Stimulated activated CD8-positive, alpha-beta memory T cell treated with anti-CD3 and anti-CD28 coated beads, Interleukin-7, amount 100 ng/mL, for 4 hours (primary cell): ENCODE results near the gene CDH1.
"Not testable (repeated sequence)": the region's sequence is repeated elsewhere in the genome, so short reads cannot be mapped to it uniquely, and the experiment has no call there.

Experiments used
- DNase-seq, 2 donors: peaks; one replicate each; pipeline ENCODE4 v3.0.0-alpha.2; 2020; ENCODE audit warnings: low read depth in 2 of 2

Gene CDH1

DNA sequence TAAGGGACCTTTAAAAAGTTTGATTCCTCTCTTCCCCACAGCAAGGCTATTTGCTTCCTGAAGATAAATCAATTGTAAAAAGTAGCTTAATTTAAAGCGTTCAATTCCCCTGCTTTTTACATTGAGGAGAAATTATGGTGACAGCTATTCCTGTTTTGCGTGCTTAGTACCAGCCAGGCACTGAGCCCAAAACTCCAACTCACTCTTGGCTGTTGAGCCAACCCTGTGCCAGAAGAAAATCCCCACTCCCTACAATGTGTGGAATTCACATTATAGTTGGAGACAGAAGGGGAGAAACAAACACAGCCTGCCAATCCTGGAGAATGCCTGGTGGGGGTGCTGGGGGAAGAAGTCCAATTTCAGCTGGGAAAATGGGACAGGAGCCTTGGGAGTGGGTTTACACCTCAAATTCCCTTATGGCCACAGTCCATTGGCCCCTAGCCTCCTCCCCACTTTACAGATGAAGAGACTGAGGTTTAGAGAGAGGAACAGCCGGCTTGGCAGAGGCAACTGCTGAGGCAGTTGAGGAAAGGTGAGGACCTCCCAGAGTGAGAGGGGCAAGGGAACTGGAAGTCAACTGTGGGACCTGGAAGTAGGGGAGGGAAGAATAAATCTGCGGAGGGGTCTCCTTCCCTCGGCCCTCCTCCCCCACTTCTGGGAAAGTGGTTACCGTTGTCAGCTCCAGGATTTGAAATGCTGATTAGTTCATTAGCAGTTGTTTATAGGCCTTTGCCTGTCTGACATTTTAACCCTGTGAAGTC is 26.1 kb downstream of the CDH1 start:
- no peak for DNase-seq

DNA sequence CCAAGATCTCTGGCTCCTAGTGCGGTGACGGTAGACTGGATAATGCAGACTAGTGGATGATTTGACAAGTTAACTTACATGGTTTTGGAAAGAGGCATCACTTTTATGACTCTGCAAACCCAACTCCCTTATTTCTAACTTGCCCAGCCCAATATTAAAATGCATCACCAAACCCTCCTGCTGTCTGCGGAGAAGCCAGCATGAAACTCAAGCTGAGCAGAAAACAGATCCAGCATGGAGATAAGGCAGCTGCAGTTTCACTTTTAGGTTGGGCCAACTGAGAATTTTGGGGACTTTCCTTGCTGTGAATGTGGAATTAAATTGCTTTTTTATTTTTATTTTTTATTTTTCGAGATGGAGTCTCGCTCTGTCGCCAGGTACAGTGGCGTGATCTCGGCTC is 27.8 kb downstream of the CDH1 start:
- DNase-seq: no peak

DNA sequence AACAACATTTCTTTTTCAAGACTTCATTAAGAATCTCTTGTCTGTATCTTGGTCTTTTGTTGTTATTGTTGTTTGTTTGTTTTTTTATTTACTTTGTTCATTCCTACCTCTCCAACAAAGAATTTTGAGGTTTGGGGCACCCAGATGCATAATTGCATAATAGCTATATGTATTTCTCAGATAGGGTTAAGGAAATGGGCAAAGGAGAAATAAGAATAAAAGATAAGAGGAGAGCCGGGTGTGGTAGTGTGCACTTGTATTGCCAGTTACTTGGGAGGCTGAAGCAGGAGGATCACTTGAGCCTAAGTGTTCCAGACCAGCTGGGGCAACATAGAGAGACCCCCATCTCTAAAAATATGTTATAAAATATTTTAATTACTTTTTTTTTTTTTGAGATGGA is 30.5 kb downstream of the CDH1 start:
- no peak for DNase-seq

DNA sequence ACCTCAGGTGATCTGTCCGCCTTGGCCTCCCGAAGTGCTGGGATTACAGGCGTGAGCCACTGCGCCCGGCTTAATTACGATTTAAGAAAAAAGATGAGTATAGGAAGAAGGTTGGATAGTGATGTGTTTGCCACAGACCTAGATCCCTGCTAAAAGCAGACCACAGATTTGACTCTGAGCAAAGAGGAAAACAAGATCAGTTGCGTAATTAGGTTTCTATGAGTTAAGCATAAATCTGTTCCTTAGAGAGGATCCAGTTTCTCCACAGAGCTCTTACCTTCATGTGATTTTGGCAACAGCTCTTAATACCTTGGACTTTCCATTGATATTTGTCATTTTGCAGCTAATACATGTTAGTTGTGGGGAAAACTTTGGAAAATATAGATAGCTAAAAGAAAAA is 31.1 kb downstream of the CDH1 start:
- no peak for DNase-seq

DNA sequence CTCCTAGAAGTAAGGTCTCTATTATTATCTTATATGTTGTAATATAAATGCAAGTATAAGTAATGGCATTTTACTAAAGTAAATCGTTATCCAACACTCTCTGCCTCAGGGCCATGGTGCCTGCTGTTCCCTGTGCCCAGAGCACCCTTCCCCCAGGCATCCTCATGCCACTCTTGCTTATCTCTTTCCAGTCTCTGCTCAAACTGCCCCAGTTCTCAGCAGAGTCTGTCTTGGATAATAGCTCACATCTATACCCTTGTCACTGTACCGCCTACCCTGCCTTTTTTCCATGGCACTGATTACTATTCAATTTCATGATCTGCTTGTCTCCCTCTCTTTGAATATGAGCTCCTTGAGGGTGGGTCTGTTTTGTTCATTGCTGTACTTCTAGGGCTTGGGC is 31.7 kb downstream of the CDH1 start:
- DNase-seq: no peak

DNA sequence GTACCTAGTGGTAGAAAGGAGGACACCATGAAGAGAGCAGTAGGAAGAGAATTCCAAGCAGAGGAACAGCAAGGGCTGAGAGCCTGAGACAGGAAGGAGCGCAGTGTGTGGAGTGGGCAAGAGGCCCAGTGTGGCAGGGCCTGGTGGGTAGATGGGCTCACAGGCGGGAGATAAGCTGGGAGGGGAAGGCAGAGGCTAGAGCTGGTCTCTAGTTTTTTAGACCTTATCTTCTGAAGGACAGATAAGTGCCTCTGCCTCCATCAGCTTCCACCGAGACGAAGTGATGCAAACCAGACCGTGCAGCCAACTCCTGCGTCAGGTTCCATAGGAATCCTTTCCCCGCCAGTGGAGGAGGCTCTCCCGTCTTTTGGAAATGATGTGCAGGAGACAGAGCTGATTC is 33.6 kb downstream of the CDH1 start:
- no peak for DNase-seq

DNA sequence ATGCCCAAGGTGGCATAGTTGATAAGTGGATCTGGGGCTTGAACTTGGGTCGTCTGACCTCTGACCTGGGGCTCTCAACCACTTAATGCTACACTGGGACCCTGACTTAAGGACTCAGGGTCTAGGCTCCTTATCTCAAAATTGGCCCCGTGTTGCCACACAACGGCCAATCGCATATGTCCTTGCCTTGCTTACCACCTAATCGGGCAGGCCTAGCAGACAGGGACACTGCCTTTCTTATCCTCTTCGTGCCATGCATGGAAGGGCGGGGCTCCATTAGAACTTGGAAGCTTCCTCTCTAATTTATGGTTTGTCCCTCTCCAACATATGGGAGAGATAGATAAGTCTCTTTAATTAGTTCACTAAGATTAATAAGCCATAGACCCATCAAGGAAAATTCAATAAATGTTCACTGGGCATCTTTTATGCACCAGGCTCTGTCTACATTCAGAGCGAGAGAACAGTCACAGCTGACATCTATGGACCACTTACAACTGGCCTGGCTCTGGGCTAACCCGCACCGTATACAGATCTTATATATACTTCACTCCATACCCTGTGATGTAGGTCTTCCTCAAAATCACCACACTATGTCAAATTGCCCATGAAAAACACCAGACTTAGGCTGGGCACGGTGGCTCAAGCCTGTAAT is 35.1 kb downstream of the CDH1 start:
- no peak for DNase-seq

DNA sequence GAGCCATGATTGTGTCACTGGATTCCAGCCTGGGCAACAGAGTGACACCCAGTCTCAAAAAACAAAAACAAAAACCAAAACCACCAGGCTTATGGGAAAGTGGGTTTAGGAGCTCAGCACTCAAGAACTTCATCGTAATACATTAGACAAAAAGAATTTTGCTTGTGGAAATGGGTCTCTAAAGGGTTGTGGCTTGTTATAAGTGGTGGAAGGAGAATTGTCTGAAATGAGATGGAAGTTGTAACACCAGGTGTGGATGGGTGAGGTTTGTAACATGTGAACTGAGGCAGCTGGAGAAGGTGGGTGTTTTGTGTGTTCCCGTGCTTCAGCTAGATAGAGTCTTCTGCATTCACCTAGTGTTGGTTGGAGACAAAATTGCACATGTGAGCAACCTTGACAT is 35.8 kb downstream of the CDH1 start:
- DNase-seq: no peak

DNA sequence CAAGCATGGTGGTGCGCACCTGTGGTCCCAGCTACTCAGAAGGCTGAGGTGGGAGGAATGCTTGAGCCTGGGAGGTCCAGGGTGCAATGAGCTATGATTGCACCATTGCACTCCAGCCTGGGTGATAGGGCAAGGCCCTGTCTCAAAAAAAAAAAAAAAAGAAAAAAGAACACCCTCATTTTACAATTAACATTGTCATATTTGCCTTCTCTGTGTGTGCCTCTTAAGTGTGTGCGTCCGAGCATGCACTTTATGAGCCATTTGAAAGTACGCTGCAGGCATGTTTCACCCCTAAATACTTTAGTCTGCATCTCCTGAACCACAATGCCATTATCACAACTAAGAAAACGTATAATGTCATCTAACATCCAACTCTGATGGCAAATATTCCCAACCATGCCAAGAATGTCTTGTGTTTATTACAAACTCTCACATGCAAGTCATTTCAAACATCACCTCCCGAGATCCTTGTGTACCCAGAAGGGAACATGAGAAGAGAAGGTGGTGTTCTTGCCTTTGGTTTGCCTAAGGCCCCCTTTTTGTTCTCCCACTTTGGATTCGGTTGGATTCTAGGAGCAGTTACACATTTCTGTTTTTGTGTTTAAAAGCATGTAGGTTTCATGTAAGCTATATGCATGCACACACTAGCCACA is 38.0 kb downstream of the CDH1 start:
- no peak for DNase-seq

DNA sequence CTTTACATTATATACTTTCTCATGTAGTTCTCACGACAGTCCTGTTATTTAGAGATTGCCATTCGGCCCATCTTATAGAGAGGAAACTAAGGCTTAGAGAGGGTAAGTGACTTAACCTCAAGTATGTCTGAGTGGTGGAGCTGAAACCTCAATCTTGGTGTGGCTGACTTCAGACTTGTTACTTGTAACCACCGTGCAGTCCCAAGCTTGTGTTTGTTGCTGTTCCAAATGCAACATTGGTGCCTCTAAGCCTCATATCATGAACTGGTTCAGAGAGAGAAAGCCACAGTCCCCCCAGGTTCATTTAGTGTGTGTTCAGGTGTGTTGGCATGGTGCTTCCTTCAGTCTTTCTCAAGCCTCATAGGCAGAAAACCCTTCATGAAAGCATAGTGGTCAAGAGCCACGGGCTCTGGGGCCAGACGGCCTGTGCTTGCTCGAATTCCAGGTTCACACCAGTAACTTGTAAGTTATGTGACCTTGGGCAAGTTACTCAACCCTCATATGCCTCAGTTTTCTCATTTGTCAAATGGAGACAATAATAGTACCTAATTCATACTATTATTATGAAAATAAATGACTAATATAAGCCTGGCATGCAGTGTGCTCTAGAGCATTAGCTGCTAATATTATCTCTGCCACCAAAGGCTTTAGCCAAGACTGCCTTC is 39.9 kb downstream of the CDH1 start:
- no peak for DNase-seq

DNA sequence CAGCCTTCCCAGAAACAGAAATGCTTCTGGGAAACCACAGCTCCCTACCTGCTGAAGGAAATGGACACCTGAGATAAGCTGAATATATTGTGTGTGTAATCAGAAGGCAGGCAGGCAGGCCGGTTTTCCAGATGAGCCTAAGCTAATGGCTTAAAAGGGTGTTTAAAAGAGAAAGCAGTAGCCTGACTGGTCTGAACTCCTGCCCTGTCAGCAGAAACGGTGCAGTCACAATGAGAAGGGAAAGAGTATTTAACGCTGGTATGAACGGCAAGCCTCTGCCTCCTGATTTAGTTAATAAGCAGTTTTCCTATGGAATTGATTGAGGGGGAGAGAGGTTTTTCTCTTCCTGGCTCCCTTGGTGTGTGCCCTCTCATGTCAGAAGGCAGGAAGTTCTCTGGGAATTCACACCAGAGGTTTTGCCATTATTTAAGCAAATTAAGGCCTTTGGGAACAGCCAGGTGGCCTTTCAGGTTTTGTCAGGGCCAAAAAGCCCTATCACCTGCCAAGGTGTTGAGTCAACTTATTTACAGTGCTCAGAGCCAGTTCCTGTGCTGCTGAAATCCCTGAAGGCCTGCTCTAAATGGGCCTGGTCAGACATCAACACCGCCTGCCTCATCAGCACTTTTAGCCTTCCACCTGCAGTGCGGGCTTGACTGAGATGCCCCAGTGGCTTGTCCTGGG is 41.6 kb downstream of the CDH1 start:
- DNase-seq: no peak

DNA sequence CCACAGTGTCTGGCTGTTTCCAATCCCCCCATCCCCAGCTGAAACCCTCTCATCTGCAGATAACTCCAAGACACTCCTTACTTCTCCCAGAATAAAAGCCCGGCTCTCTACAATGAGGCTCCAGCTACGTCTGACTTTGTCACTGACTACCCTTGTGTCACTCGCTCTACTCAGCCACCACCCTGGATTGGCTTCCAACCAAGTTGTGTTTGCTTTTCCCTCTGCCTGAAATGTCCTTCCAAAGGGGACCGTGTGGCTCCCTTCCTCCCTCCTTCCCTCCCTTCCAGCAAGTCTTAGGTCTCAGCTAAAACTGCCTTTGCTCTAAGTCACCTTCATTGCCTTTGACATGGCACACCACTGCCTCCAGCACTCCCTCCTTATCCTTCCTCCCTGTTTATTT is 42.8 kb downstream of the CDH1 start:
- DNase-seq: no peak

DNA sequence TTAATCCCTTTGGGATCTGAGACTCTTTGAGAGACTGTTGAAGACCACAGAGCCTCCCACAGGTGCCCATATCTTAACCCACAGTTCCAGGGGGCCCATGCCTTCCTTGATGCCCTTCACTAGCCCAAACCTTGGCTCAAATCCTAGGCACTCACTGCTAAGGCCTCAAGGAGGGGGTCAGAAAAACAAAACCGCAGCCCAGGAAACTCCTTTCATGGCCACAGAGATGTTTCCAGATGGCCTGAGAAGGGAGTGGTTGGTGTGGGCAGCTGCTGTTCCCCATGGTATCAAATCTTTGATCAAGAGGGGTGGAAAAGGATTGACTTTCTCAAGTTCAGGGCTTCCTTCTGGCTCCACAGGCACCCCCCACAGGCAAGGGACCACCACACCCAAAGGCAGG is 44.7 kb downstream of the CDH1 start:
- no peak for DNase-seq

DNA sequence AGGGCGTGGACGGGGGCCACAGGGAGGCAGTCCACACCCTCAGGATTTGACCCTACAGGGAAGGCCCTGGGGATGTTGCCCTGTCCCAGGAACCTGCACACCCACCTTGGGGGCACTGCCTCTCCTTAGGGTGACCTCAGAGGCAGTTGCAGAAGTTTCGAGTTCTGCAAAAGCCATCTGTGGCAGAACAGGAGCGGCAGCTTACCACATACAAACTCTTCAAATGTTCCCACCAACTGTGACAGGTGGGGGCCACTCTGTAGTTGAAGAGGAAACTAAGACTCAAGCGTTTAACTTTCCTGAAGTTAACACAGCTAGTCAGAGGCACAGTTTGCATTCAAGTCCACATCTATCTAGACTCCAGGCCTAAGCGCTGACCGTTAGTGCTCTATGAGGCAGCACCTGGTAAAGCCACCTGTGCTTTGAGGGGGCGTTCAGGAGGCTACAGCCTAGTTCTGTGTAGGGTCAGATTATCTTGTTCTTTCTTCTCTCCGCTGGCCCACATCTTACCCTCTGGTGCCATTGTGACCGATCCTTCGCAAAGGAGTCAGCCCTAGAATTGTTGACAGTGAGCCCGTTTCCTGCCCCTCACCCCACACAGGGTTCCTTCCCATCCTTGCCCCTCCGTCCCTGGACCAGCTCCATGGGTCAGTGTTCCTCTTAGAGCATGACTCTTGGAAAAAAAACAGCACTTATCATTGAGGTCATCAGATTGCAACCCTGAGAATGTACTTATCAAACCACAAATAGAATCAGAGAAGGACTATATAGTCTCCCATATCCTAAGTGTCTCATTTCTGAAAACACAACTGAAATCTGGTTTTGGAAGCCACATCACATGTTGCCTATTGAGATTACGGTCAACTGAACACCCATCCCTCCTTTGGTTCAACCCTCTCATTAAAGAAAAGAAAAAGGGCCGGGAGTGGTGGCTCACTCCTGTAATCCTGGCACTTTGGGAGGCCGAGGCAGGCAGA is 45.4 kb downstream of the CDH1 start:
- DNase-seq: no peak

DNA sequence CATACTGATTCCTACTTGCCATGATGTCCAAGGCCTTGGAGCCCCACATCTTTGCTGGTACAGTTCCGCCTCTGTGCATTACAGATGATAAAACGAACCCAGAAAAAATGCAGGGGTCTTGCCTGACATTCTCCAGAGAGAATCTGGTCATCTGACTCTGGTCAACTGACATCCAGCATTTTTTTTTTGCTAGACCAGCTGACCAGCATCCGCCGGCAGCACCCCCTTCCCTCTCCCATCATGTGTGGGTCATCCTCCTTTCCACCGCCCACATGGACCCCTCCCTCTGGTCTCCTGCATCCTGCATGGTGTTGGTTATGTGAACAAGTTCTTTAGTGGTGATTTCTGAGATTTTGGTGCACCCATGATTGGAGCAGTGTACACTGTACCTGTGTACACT is 47.1 kb downstream of the CDH1 start:
- DNase-seq: no peak

DNA sequence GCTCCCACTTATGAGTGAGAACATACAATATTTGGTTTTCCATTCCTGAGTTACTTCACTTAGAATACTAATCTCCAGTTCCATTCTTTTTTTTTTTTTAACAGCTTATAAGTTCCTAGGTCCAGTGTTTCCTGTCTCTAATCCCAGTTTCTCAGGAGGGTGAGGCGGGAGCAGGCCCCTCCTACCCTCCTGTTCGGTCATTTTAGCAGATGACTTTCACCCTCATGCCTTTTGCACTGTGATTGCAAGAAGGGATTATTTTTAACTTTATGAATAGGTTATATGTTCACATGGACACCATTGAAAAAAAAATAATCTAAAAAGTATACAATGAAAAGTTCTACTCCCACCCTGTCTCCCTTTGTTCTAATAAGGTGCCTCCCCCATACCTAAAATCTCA is 47.6 kb downstream of the CDH1 start:
- DNase-seq: no peak

DNA sequence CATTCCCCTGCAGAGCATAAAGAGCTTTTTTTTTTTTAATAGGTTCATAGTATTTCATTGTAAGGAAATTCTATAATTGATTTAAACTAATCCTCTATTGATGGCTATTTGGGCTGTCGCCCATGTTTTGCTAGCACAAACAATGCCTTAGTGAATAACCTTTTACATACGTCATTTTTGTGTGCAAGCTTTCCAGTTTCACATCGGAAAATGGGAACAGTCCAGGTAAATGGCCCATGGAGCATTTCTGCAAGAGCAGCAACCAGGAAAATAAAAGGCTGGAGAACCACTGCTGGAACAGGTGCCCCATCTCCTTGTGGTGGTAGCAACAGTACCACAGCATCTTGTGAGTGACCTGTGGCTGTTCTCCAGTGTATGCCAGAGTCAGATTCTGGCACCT is 48.6 kb downstream of the CDH1 start:
- DNase-seq: no peak

DNA sequence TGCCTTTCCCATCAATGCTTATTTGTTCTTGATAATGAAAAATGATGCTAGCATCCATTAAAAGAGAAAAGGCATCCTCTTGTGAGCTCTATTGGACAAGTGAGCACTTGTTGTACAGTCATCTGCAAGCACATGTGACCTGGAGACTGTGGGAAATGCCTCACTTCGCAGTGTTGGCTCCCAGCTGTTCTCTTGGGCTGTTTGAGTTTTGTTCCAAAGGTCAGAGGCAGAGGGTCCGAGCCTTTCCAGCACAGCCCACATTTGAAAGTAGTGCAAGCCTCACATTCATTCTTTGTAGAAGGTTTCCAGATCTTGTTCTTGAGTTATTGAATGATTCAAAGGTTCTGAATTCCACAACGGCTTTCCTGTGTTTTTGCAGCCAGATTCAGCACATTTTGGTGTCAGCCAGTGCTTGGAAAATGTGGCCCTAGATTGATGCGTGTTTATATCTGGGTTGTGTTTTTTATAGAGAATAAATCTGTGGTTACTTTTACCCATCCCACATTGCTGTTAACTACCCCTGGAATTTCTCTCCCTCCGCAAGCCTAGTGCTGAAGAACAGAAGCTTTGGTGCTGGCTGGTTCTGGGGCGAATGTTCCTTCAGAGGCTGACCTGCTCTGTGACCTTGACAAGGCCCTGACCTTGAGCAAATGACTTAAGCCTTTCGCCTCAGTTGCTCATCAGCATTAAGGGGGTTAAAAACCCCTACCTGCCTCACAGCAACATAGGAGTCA is 49.8 kb downstream of the CDH1 start:
- no peak for DNase-seq

DNA sequence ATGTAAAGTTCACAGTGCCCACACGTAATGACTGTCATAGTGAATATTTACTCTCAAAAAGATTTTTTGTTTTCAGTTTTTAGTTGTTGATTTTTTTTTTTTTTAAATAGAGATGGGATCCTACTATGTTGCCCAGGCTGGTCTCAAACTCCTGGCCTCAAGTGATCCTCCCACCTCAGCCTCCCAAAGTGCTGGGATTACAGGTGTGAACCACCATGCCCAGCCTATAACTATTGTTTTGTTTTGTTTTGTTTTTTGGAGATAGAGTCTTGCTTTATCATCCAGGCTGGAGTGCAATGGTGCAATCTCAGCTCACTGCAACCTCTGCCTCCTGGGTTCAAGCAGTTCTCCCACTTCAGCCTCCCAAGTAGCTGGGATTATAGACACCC is 50.3 kb downstream of the CDH1 start:
- DNase-seq: not testable (repeated sequence)

DNA sequence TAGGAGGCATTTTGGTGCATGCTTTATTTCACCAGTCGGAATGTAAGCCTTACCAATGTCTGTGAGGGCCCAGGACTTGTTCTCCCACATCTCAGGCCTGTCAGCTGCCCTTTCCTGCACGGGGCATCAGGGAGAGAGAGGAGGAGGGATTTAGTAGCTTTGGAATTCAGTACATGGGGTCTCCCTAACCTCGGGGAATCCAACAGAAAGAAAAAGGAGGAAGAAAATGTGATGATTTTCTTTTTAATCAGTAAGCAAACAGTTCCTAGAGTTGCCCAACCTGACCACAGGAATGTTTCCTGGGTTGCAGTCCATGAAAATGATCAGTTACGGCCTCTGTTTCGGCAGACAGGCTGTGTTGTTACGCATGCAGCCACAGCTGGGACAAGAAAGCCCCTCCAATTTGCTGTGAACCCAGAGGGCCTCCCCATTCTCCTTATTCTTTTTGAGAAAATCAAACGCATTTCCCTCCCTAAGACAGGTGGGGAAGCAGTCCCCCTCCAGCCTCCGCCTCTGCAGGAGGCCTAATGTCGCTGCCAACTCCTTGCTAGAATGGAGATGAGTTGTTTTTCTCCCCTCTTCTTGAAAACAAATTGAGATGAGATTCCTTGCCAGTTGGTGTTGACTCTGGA is 53.2 kb downstream of the CDH1 start:
- no peak for DNase-seq
